DOHH2 (cell line): ENCODE measurements around the gene MYBPC2.
"Not testable (repeated sequence)": the region's sequence is repeated elsewhere in the genome, so short reads cannot be mapped to it uniquely, and the experiment has no call there.

ENCODE experiments used
- H3F3A ChIP-seq: fragments of 200-600 bp; sonication (generic), shearing (Covaris generic); 2 replicates; pipeline ENCODE4 v1.6.0; 2016; ENCODE audit warnings: antibody characterized with exemption, mild to moderate bottlenecking; ENCODE audit not compliant: control insufficient read depth, insufficient read depth
- H3K27ac ChIP-seq: fragments of 200-600 bp; sonication (generic); 2 replicates; pipeline ENCODE4 v1.5.1; 2014; ENCODE audit warnings: low read depth, mild to moderate bottlenecking, low read length, moderate library complexity
- H3K27me3 ChIP-seq: fragments of 200-600 bp; sonication (generic); 2 replicates; pipeline ENCODE4 v1.6.1; 2014; ENCODE audit warnings: mild to moderate bottlenecking, low read length, mixed read lengths; ENCODE audit not compliant: control insufficient read depth
- H3K36me3 ChIP-seq: fragments of 200-600 bp; sonication (generic); 2 replicates; pipeline ENCODE4 v1.6.1; 2014; ENCODE audit warnings: mild to moderate bottlenecking, low read length, moderate library complexity, mixed read lengths; ENCODE audit not compliant: control insufficient read depth
- H3K4me1 ChIP-seq: fragments of 200-600 bp; sonication (generic); 2 replicates; pipeline ENCODE4 v1.6.1; 2014; ENCODE audit warnings: mild to moderate bottlenecking, low read length, mixed read lengths; ENCODE audit not compliant: control insufficient read depth
- H3K4me2 ChIP-seq: fragments of 200-600 bp; sonication (generic); 2 replicates; pipeline ENCODE4 v1.6.0; 2014; ENCODE audit warnings: mild to moderate bottlenecking, low read length, moderate library complexity
- H3K4me3 ChIP-seq: fragments of 200-600 bp; sonication (generic); 2 replicates; pipeline ENCODE4 v1.5.1; 2014; ENCODE audit warnings: mild to moderate bottlenecking, low read length, mixed read lengths
- H3K79me2 ChIP-seq: fragments of 200-600 bp; sonication (generic); 2 replicates; pipeline ENCODE4 v1.6.1; 2014; ENCODE audit warnings: mild to moderate bottlenecking, low read length, mixed read lengths; ENCODE audit not compliant: control insufficient read depth
- H3K9me2 ChIP-seq: fragments of 200-600 bp; sonication (generic); replicated peaks from 2 replicates; pipeline ENCODE4 v1.6.1; 2014; ENCODE audit warnings: mild to moderate bottlenecking, low read length, mixed read lengths; ENCODE audit not compliant: control insufficient read depth
- H3K9me3 ChIP-seq: fragments of 200-600 bp; sonication (generic); 2 replicates; pipeline ENCODE4 v1.6.1; 2014; ENCODE audit warnings: antibody characterized with exemption, low read length, mixed read lengths; ENCODE audit not compliant: control insufficient read depth, insufficient read depth
- H4K20me1 ChIP-seq: fragments of 200-600 bp; sonication (generic); 2 replicates; pipeline ENCODE4 v1.6.0; 2014; ENCODE audit warnings: low read depth, mild to moderate bottlenecking, antibody characterized with exemption, low read length, moderate library complexity; ENCODE audit not compliant: control insufficient read depth, insufficient read depth
- CTCF ChIP-seq: fragments of 200-600 bp; sonication (generic); IDR thresholded peaks from one replicate; pipeline ENCODE4 v1.5.1; 2014; ENCODE audit warnings: antibody characterized with exemption, mild to moderate bottlenecking, low read depth, low read length; ENCODE audit not compliant: poor library complexity, severe bottlenecking
- EZH2phosphoT487 ChIP-seq: fragments of 200-600 bp; sonication (generic); IDR thresholded peaks from 2 replicates; pipeline ENCODE4 v1.6.1; 2017; ENCODE audit warnings: borderline replicate concordance, mild to moderate bottlenecking, antibody characterized with exemption, low read length, moderate library complexity, mixed read lengths

The MYBPC2 gene

GRCh38 chr19:50435627-50436026, 2.9 kb downstream of the MYBPC2 start:
- TF ChIP-seq EZH2phosphoT487: no peak
- no peak for TF ChIP-seq CTCF
- Histone ChIP-seq H4K20me1 (no peaks in the 10 kb centered on the region), H3K4me1 (peaks cover 50% of the 10 kb centered on the region), H3F3A (peaks cover 26% of the 10 kb centered on the region), H3K4me3 (no peak overlapping the region), H3K4me2 (peak overlapping the region; percentile 84; the same call in 1 of the 2 replicates), H3K36me3 (peaks cover 36% of the 10 kb centered on the region), H3K9me3 (no peaks in the 10 kb centered on the region), H3K27ac (no peak overlapping the region; the same call in 1 of the 2 replicates), H3K79me2 (peaks cover 12% of the 10 kb centered on the region), H3K9me2 (no peaks in the 10 kb centered on the region), H3K27me3 (no peaks in the 10 kb centered on the region)

DNA sequence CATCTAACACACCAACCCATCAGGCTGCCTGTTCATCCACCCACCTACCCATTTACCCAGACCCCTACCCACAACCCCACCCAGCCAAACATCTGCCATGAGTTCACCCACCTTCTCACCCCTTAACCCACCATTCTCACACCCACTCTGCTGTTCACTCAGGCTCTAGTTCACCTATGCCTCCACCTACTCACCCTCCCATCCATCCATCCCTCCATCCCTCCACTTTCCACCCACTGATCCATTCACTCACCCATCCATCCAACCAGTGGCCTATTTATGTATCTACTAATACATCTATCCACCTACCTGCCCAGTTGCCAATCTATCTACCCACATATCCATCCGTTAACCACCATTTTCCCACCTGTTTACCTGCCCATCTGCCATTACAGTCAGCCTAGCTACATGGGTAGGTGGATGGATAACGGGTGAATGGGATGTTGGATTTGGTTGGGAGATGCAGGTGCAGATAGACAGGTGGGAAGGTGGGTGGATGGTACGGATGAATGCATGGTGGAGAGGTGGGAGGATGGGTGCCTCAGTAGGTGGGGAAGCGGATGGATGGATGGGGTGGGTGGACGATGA, 5.3 kb downstream of the MYBPC2 start:
- Histone ChIP-seq H3K4me1 (peaks cover 33% of the 10 kb centered on the region), H3K4me2 (no peak overlapping the region), H3K27me3 (no peaks in the 10 kb centered on the region), H3K36me3 (peaks cover 38% of the 10 kb centered on the region), H3K27ac (no peak overlapping the region), H3K9me2 (no peaks in the 10 kb centered on the region), H3K4me3 (no peak overlapping the region), H3K79me2 (peaks cover 6% of the 10 kb centered on the region), H3K9me3 (no peaks in the 10 kb centered on the region), H3F3A (peaks cover 14% of the 10 kb centered on the region), H4K20me1 (no peaks in the 10 kb centered on the region)
- no peak for TF ChIP-seq CTCF
- TF ChIP-seq EZH2phosphoT487: no peak

DNA sequence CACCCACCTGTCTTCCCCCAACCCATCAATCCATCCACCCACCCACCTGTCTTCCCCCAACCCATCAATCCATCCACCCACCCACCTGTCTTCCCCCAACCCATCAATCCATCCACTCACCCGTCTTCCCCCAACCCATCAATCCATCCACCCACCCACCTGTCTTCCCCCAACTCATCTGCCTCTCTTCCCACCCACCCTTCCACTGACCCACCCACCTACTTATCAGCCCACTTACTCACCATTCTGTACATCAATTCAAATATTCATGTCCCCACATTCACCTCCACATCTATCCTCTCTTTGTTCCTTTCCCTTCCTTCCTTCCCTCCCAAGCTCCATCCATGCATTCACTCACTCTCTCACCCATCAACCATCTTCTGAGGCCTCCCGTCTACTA, 6.4 kb downstream of the MYBPC2 start:
- H4K20me1 ChIP-seq, H3K27me3 ChIP-seq, H3K4me3 ChIP-seq, H3K9me3 ChIP-seq, H3K27ac ChIP-seq, H3K79me2 ChIP-seq, H3F3A ChIP-seq, H3K4me2 ChIP-seq, H3K9me2 ChIP-seq: not testable (repeated sequence)
- Histone ChIP-seq H3K4me1 (peaks cover 21% of the 10 kb centered on the region), H3K36me3 (peaks cover 47% of the 10 kb centered on the region)

DNA sequence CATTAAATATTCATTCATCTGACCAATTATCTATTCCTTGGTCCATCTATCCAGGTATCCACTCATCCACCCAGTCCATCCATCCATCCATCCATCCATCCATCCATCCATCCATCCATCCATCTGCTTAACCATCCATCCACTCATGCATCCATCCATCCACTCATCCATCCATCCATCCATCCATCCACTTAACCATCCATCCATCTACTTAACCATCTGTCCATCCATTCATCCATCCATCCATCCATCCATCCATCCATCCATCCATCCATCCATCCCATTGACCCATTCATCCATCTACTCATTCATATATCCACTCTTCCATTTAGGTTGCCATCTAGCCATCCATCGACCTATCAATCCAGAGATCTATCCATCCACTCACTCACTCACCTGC, 11.4 kb downstream of the MYBPC2 start:
- no peak overlapping the region for H3K4me2 ChIP-seq
- no peaks in the 10 kb centered on the region for H3F3A ChIP-seq
- H4K20me1 ChIP-seq: no peaks in the 10 kb centered on the region
- no peaks in the 10 kb centered on the region for H3K27me3 ChIP-seq
- H3K4me3 ChIP-seq: no peak overlapping the region
- H3K9me3 ChIP-seq: no peaks in the 10 kb centered on the region
- no peak overlapping the region for H3K27ac ChIP-seq
- H3K36me3 ChIP-seq: peaks cover 34% of the 10 kb centered on the region
- H3K79me2 ChIP-seq: no peaks in the 10 kb centered on the region
- no peaks in the 10 kb centered on the region for H3K9me2 ChIP-seq
- TF ChIP-seq EZH2phosphoT487 (no peak), CTCF (no peak)
- H3K4me1 ChIP-seq: no peaks in the 10 kb centered on the region
